Fibroblast of upper back skin (primary cell): ENCODE measurements around the gene SDR39U1.

ENCODE experiments used
- DNase-seq: peaks from one replicate; pipeline ENCODE4 v3.0.0-alpha.2; 2013

SDR39U1 gene

GRCh38 chr14:24408764-24409163, 33.8 kb downstream of the SDR39U1 start:
- no peak for DNase-seq

GRCh38 chr14:24407608-24408325, 34.8 kb downstream of the SDR39U1 start:
- DNase-seq, result no peak

GRCh38 chr14:24406416-24406815, 36.2 kb downstream of the SDR39U1 start:
- DNase-seq, result no peak

GRCh38 chr14:24404814-24405213, 37.8 kb downstream of the SDR39U1 start:
- DNase-seq, result no peak

GRCh38 chr14:24403294-24403998, 39.1 kb downstream of the SDR39U1 start:
- no peak for DNase-seq

GRCh38 chr14:24401810-24402702, 40.5 kb downstream of the SDR39U1 start:
- no peak for DNase-seq

GRCh38 chr14:24399999-24400718, 42.4 kb downstream of the SDR39U1 start:
- no peak for DNase-seq

GRCh38 chr14:24399447-24399822, 43.1 kb downstream of the SDR39U1 start:
- DNase-seq, result no peak

- DNase-seq, result peak; percentile 48
Observed at GRCh38 chr14:24398653-24399446, 43.7 kb downstream of the SDR39U1 start, which contains the start of gene NYNRIN. NYNRIN (plus strand) TSS chr14:24399003; CDS start chr14:24399247, 244 bp downstream.

- DNase-seq, result peak; percentile 49
Observed at GRCh38 chr14:24398293-24398652, 44.3 kb downstream of the SDR39U1 start.

- no peak for DNase-seq
Observed at GRCh38 chr14:24397639-24398292, 44.8 kb downstream of the SDR39U1 start.

- no peak for DNase-seq
Observed at GRCh38 chr14:24395609-24396582, 46.7 kb downstream of the SDR39U1 start.

GRCh38 chr14:24394275-24394674, 48.3 kb downstream of the SDR39U1 start:
- DNase-seq, result no peak

- peak; percentile 44 for DNase-seq
Observed at GRCh38 chr14:24392325-24393091, 50.1 kb downstream of the SDR39U1 start.

GRCh38 chr14:24390701-24391468, 51.7 kb downstream of the SDR39U1 start:
- no peak for DNase-seq
